HUES6 (cell line): ENCODE results near the gene NLRP6.

Experiments
- H3K27ac ChIP-seq: 2 replicates; pipeline ENCODE4 v1.7.0; 2013; ENCODE audit warnings: low read depth, mild to moderate bottlenecking, low read length, inconsistent platforms
- H3K27me3 ChIP-seq: 2 replicates; pipeline ENCODE4 v1.6.1; 2013; ENCODE audit warnings: low read length; ENCODE audit not compliant: control insufficient read depth, insufficient read depth
- H3K36me3 ChIP-seq: 2 replicates; pipeline ENCODE4 v1.6.1; 2013; ENCODE audit warnings: low read length; ENCODE audit not compliant: control insufficient read depth, insufficient read depth
- H3K4me1 ChIP-seq: 2 replicates; pipeline ENCODE4 v1.6.1; 2013; ENCODE audit warnings: low read length; ENCODE audit not compliant: control insufficient read depth, insufficient read depth
- H3K4me3 ChIP-seq: 2 replicates; pipeline ENCODE4 v1.5.1; 2013; ENCODE audit warnings: low read depth, low read length
- H3K9ac ChIP-seq: one replicate; pipeline ENCODE4 v1.6.1; 2013; ENCODE audit warnings: mild to moderate bottlenecking, low read length
- H3K9me3 ChIP-seq: 2 replicates; pipeline ENCODE4 v1.6.1; 2013; ENCODE audit warnings: low read depth, low read length; ENCODE audit not compliant: control insufficient read depth, insufficient read depth

The NLRP6 gene

DNA sequence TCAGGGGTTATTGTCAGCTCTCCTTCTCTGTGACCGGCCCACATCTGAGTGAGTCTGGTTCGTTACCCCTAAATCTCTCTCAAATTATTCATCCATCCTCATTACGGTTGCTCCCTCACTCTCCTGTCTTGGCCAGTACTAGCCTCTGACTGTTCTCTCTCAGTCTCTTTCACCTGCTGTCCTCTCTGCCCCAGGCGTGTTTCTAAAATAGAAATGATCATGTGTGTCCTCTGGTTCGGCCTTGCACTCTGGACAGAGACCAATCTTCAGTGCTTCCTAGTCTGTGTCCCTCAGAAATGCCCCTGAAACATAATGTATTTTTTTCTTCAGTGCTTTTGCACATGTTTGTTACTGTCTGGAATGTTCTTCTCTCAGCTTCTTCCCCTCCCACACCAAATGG lies 36.6 kb upstream of the NLRP6 start:
- Histone ChIP-seq H3K9ac (no peak overlapping the region), H3K4me3 (no peak overlapping the region), H3K36me3 (peaks cover 76% of the 10 kb centered on the region), H3K27ac (no peak overlapping the region), H3K4me1 (peaks cover 8% of the 10 kb centered on the region; the same call in 1 of the 2 replicates), H3K9me3 (no peaks in the 10 kb centered on the region), H3K27me3 (no peaks in the 10 kb centered on the region)

DNA sequence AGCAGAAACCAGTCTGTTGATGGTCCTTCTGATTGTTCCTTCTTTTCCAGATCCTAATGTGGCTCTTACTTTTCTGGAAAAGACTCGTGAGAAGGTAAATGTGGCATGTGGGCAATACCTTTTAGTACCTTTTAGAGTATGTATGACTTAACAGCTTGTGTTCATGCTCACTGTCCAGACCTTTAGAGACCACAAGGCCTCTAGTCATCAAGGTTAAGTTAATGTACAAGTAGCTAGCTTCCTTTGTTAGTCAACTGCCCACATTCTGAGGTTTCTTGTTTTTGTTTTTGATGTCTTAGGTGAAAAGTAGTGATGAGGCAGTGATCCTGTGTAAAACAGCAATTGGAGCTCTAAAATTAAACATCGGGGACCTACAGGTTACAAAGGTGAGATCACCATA lies 33.8 kb upstream of the NLRP6 start:
- Histone ChIP-seq H3K4me3 (no peak overlapping the region), H3K9ac (no peak overlapping the region), H3K36me3 (peaks cover 95% of the 10 kb centered on the region), H3K27ac (no peak overlapping the region), H3K4me1 (no peaks in the 10 kb centered on the region), H3K27me3 (no peaks in the 10 kb centered on the region), H3K9me3 (no peaks in the 10 kb centered on the region)

DNA sequence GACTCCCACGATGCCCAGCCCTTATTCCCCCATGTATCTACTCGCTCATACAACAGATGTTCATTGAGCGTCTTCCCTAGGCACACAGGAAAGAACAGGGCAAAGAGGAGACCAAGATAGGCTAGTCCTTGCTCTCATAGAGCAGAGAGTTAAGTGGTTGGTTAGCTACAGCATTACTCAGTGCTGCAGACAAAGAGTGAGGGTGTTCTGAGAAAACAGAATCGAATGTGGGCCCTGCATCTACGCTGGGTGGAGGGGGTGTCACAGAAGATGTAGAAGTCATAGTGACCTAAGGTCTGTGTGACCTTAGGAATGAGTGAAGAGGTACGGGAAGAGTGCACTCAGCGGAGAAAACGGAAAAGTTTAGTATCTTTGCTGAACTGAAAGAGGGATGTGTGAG lies 29.1 kb upstream of the NLRP6 start:
- Histone ChIP-seq H3K4me3 (no peak overlapping the region), H3K27ac (no peak overlapping the region), H3K27me3 (no peaks in the 10 kb centered on the region), H3K36me3 (peaks cover 91% of the 10 kb centered on the region), H3K4me1 (peaks cover 3% of the 10 kb centered on the region; the same call in 1 of the 2 replicates), H3K9ac (no peak overlapping the region), H3K9me3 (no peaks in the 10 kb centered on the region)

DNA sequence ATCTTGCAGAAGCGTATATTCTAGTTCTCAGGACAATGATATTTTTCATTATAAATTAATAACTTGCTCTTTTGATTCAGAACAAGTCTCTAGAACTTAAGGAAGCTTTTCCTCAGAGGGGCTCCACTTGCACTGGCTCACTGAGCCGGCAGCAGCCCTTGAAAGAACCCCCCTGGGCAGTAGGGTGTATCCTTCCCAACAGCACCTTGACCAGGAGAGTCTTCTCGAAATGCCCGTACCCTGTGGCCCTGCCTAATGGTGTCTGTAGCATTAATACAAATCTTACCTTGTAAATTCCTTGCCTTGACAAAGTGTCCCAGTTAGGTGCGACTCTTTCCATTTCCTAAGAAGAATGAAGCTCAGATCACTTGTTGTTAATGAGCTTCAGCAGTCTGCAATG lies 27.9 kb upstream of the NLRP6 start:
- peaks cover 3% of the 10 kb centered on the region; the same call in 1 of the 2 replicates for H3K4me1 ChIP-seq
- peaks cover 79% of the 10 kb centered on the region for H3K36me3 ChIP-seq
- H3K27ac ChIP-seq, result no peak overlapping the region
- H3K27me3 ChIP-seq, result no peaks in the 10 kb centered on the region
- no peaks in the 10 kb centered on the region for H3K9me3 ChIP-seq
- H3K9ac ChIP-seq, result no peak overlapping the region
- H3K4me3 ChIP-seq, result no peak overlapping the region

DNA sequence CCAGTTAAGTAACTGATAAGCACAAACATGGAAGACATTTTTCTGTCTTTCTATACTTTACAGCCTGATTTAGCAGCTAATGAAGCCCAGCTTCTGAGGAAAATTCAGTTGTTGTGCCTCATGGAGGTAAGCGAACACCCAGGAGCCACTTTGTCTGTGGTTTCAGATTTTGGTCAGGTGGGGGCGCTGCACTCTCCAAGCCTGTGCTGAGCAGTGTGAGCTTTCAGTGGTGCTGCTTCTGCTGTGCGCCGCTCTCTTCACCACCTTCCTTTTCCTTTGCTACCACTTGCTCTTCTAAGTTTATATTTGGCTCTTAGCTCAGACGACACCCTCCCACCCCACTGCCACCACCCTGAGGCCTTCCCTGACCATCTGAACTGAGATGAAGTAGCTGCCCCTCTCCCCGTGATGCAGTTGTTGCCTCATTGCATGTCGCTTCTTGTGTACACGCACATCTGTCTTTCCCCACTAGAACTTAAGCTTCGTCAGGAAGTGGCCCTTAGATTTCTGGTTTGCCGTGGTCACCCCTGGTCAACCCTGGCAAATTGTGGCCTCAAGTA lies 27.4 kb upstream of the NLRP6 start:
- no peak overlapping the region for H3K9ac ChIP-seq
- no peaks in the 10 kb centered on the region for H3K9me3 ChIP-seq
- no peak overlapping the region for H3K4me3 ChIP-seq
- no peaks in the 10 kb centered on the region for H3K27me3 ChIP-seq
- peaks cover 74% of the 10 kb centered on the region for H3K36me3 ChIP-seq
- no peak overlapping the region for H3K27ac ChIP-seq
- H3K4me1 ChIP-seq, result peaks cover 3% of the 10 kb centered on the region; the same call in 1 of the 2 replicates

DNA sequence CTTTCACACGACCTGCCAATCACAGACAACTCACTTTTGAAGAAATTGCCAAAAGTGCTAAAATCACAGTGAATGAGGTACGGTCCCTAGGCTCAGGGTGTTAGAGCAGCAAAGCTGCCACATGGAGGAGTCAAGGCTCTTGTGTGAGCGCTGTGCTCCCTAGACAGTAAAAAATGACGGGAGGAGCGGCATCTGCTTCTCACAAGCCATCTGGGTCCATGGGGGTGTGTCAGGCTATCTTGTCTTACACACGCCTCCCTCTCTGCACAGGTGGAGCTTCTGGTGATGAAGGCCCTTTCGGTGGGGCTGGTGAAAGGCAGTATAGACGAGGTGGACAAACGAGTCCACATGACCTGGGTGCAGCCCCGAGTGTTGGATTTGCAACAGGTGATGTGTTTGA lies 26.7 kb upstream of the NLRP6 start:
- Histone ChIP-seq H3K4me3 (no peak overlapping the region), H3K27me3 (no peaks in the 10 kb centered on the region), H3K4me1 (peaks cover 3% of the 10 kb centered on the region; the same call in 1 of the 2 replicates), H3K36me3 (peaks cover 66% of the 10 kb centered on the region), H3K27ac (no peak overlapping the region), H3K9ac (no peak overlapping the region), H3K9me3 (no peaks in the 10 kb centered on the region)

DNA sequence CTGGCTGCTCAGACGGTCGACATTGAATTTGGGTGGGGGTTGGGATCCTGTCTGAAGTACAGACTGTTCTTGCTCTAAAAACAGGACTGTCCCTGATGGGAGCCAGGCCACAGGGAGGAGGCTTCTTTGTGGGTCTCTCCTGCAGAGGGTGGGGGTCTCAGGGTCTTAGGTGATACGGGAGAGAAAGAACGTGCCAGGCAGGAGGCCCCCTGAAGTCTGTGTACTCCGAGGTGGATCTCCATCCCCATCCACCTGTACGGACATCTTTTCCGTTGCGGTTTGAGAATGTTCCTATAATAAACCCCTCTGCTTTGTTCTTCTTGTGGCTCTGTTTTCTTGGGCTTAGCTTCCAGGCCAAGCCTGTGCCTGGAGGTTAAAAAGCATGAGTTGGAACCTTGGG lies 25.5 kb upstream of the NLRP6 start:
- Histone ChIP-seq H3K27me3 (no peaks in the 10 kb centered on the region), H3K27ac (no peak overlapping the region), H3K9ac (no peak overlapping the region), H3K4me3 (no peak overlapping the region), H3K9me3 (no peaks in the 10 kb centered on the region), H3K4me1 (peaks cover 3% of the 10 kb centered on the region; the same call in 1 of the 2 replicates), H3K36me3 (peaks cover 57% of the 10 kb centered on the region)

DNA sequence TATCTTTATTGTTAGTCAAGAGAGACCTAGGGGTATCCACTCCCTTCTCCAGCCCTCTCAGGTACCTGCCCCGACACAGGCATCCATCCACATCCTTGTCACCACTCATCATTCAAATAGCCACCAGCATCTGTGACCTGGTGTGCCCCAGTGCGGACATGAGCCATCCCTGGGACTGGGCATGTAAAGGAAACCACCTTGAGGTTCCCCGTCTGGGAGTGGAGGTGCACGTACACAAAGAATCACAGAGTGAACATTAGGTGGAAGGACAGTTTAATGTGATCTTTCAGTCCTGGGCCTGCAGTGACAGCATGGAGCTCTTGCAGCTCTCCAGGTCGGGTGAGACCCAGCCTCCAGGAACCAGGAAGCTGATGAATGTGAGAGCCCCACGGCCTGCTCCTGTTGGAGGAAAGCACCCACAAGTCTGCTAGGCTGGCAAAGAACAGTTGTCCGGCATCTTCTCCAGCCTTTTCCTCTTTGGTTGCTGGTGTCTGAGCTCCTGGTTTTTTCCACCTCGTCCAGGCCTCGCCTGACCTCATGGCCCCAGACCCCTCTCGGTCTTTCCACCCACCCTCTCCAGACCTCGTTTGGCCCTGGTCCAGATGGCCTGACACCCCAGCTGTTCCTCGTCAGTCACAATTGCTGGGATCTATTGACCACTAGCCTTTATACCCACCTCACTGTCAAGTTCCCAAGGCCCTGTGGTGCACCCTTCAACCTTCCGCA lies 24.9 kb upstream of the NLRP6 start:
- Histone ChIP-seq H3K9ac (no peak overlapping the region), H3K4me3 (no peak overlapping the region), H3K9me3 (no peaks in the 10 kb centered on the region), H3K4me1 (peaks cover 3% of the 10 kb centered on the region; the same call in 1 of the 2 replicates), H3K27ac (no peak overlapping the region), H3K36me3 (peaks cover 50% of the 10 kb centered on the region), H3K27me3 (no peaks in the 10 kb centered on the region)

DNA sequence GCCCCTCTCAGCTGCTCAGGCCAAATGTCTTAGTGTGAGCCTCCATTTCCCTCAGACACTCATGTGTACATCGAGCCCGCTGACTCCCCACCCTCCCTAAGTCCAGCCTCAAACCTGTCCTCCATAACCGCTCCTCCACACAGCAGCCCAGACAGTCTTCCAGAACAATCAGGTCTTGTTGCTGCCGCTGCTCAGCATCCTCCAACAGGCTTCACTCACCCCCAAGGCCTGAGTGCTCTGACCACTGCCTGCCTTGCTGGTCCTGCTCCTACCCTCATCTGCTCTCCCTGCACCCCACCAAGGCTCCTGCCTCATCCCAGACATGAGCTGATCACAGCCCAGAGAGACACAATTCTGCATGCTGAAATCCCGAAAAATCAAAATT lies 24.3 kb upstream of the NLRP6 start:
- Histone ChIP-seq H3K27ac (no peak overlapping the region), H3K27me3 (no peaks in the 10 kb centered on the region), H3K9ac (no peak overlapping the region), H3K36me3 (peaks cover 45% of the 10 kb centered on the region), H3K9me3 (no peaks in the 10 kb centered on the region), H3K4me1 (peaks cover 3% of the 10 kb centered on the region; the same call in 1 of the 2 replicates), H3K4me3 (no peak overlapping the region)

DNA sequence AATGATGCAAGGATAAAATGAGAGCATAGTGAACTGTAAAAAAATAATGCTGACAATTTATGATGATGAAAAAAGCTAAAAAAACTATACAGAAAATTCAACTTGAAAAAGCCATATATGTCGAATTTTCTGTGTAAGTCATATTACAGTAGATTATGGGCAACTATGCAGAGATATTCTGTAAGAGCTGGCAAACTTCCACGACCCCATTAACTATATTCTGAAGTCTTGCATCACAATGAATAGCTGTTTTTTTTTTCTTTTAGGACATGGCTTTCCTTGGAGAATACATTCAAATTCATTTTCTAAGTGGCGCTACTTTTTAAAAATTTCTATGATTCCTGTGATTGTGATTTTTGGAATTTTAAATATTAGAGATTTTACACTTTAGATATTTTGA lies 23.0 kb upstream of the NLRP6 start:
- peaks cover 3% of the 10 kb centered on the region; the same call in 1 of the 2 replicates for H3K4me1 ChIP-seq
- H3K27me3 ChIP-seq, result no peaks in the 10 kb centered on the region
- peaks cover 36% of the 10 kb centered on the region for H3K36me3 ChIP-seq
- H3K27ac ChIP-seq, result no peak overlapping the region
- H3K9ac ChIP-seq, result no peak overlapping the region
- no peaks in the 10 kb centered on the region for H3K9me3 ChIP-seq
- H3K4me3 ChIP-seq, result no peak overlapping the region

DNA sequence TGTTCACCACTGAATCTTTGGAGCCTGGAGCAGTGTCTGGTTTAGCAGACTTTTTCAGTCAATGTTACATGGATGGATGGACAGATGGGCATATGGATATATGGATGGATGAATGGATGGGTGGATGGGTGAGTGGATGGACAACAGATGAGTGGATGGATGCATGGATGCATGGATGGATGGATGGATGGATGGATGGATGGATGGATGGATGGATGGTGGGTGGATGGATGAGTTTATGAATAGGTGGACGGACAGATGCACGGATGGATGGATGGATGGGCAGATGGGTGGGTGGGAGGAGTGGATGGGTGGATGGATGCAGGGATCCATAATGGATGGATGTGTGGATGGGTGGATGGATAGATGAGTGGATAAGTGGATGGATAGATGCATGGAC lies 22.4 kb upstream of the NLRP6 start:
- Histone ChIP-seq H3K9ac (no peak overlapping the region), H3K27me3 (no peaks in the 10 kb centered on the region), H3K36me3 (peaks cover 31% of the 10 kb centered on the region), H3K4me3 (no peak overlapping the region), H3K9me3 (no peaks in the 10 kb centered on the region), H3K27ac (no peak overlapping the region), H3K4me1 (peaks cover 3% of the 10 kb centered on the region; the same call in 1 of the 2 replicates)
